HepG2 (cell line): ENCODE results near the gene ZNF584. TPM values are rescaled to one million over a fixed set of nuclear protein-coding genes. Genes with fewer than 3 reads are reported as not detected.

Experiments used
- DRAP1 ChIP-seq: IDR thresholded peaks from 2 replicates; pipeline ENCODE4 v1.6.1; 2016; ENCODE audit warnings: missing genetic modification reagents, missing compliant biosample characterization
- MAFF ChIP-seq: IDR thresholded peaks from 2 replicates; pipeline ENCODE4 v1.6.1; 2011; ENCODE audit warnings: low read depth, low read length, improper control_type of control experiment
- NR2C2 ChIP-seq: sonication (generic); formaldehyde crosslinking; IDR thresholded peaks from 2 replicates; pipeline ENCODE4 v1.4.0; 2020; ENCODE audit warnings: missing genetic modification reagents, mild to moderate bottlenecking, moderate library complexity, borderline replicate concordance
- ONECUT2 ChIP-seq: sonication (generic); formaldehyde crosslinking; IDR thresholded peaks from 2 replicates; pipeline ENCODE4 v1.4.0; 2020; ENCODE audit warnings: missing genetic modification reagents
- PHF8 ChIP-seq: sonication (generic); formaldehyde crosslinking; IDR thresholded peaks from 2 replicates; pipeline ENCODE4 v1.5.0; 2020; ENCODE audit warnings: missing genetic modification reagents
- SNAPC4 ChIP-seq: sonication (generic); formaldehyde crosslinking; IDR thresholded peaks from 2 replicates; pipeline ENCODE4 v1.4.0; 2020; ENCODE audit warnings: mild to moderate bottlenecking, missing genetic modification reagents
- TBX3 ChIP-seq: fragments of 450-650 bp; IDR thresholded peaks from 2 replicates; pipeline ENCODE4 v1.6.1; 2017; ENCODE audit warnings: antibody characterized with exemption, mild to moderate bottlenecking, inconsistent platforms, borderline replicate concordance
- ZHX1 ChIP-seq: sonication (generic); formaldehyde crosslinking; IDR thresholded peaks from 2 replicates; pipeline ENCODE4 v1.8.1; 2022; ENCODE audit warnings: low read depth, mild to moderate bottlenecking, missing genetic modification reagents
- ZNF33A ChIP-seq: sonication (generic); formaldehyde crosslinking; IDR thresholded peaks from 2 replicates; pipeline ENCODE4 v1.5.1; 2020; ENCODE audit warnings: missing genetic modification reagents, mild to moderate bottlenecking, moderate library complexity, borderline replicate concordance
- ZNF501 ChIP-seq: sonication (generic); formaldehyde crosslinking; IDR thresholded peaks from 2 replicates; pipeline ENCODE4 v1.5.1; 2020; ENCODE audit warnings: mild to moderate bottlenecking, moderate library complexity, missing genetic modification reagents
- ZNF703 ChIP-seq: sonication (generic); formaldehyde crosslinking; IDR thresholded peaks from 2 replicates; pipeline ENCODE4 v1.5.1; 2020; ENCODE audit warnings: missing genetic modification reagents, mild to moderate bottlenecking, moderate library complexity, borderline replicate concordance
- ZNF781 ChIP-seq: sonication (generic); formaldehyde crosslinking; IDR thresholded peaks from 2 replicates; pipeline ENCODE4 v1.5.1; 2020; ENCODE audit warnings: borderline replicate concordance, mild to moderate bottlenecking, missing genetic modification reagents; ENCODE audit errors: not compliant biosample characterization
- polyA plus RNA-seq, 8 experiments: library from polyadenylated mRNA; depleted of rRNA in 3 of 8; stranded (reverse) in 7 of 8; unstranded in 1 of 8; fragments of >200 nt; fragmentation: Illumina TruSeq in 4 of 8; extraction: Trizol in 4 of 8; gene quantifications; 2 replicates each; pipeline versions ENCODE4 v1.2.1 to v1.2.3, GENCODE V29; 2011 to 2016; ENCODE audit warnings: low read depth in 4 of 8, missing spikeins in 1 of 8, mixed read lengths in 1 of 8; ENCODE audit not compliant: insufficient read depth in 1 of 8
- total RNA-seq, 5 experiments: library from RNA; depleted of rRNA; stranded (reverse); fragments of >200 nt; fragmentation: Illumina TruSeq; extraction: Trizol; gene quantifications; 2 replicates each; pipeline ENCODE4 v1.2.3, GENCODE V29; 2016; ENCODE audit warnings: low read depth in 1 of 5
- TF ChIP-seq, protein P1 (sequence below): sonication (generic); formaldehyde crosslinking; IDR thresholded peaks from 2 replicates; pipeline ENCODE4 v1.5.1; 2020; ENCODE audit warnings: missing genetic modification reagents, mild to moderate bottlenecking, borderline replicate concordance
- TF ChIP-seq, protein P2 (sequence below): sonication (generic); formaldehyde crosslinking; IDR thresholded peaks from 2 replicates; pipeline ENCODE4 v1.4.0; 2020; ENCODE audit warnings: missing genetic modification reagents

Gene ZNF584
- total and polyA plus RNA-seq, 2 of the 13 experiments (the other 11 are each of a cell fraction or from before 2014, with no cell fraction given): 2.4 to 7.0 TPM

- no peak for TF ChIP-seq SNAPC4
- TF ChIP-seq ZHX1 (CRISPR knock-in tag): peak; percentile 82; the same call in 1 of the 2 replicates
- TF ChIP-seq NR2C2 (CRISPR knock-in tag): no peak; the same call in 1 of the 2 replicates
- TF ChIP-seq, protein P1, sequence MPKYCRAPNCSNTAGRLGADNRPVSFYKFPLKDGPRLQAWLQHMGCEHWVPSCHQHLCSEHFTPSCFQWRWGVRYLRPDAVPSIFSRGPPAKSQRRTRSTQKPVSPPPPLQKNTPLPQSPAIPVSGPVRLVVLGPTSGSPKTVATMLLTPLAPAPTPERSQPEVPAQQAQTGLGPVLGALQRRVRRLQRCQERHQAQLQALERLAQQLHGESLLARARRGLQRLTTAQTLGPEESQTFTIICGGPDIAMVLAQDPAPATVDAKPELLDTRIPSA (CRISPR knock-in tag): no peak
- TF ChIP-seq ONECUT2 (CRISPR knock-in tag): no peak
- peak; percentile 67 for TF ChIP-seq PHF8 (CRISPR knock-in tag)
- TF ChIP-seq MAFF: no peak
- TF ChIP-seq ZNF703 (CRISPR knock-in tag): no peak
- TF ChIP-seq ZNF781 (CRISPR knock-in tag): no peak
- TF ChIP-seq TBX3: no peak
- TF ChIP-seq, protein P2, sequence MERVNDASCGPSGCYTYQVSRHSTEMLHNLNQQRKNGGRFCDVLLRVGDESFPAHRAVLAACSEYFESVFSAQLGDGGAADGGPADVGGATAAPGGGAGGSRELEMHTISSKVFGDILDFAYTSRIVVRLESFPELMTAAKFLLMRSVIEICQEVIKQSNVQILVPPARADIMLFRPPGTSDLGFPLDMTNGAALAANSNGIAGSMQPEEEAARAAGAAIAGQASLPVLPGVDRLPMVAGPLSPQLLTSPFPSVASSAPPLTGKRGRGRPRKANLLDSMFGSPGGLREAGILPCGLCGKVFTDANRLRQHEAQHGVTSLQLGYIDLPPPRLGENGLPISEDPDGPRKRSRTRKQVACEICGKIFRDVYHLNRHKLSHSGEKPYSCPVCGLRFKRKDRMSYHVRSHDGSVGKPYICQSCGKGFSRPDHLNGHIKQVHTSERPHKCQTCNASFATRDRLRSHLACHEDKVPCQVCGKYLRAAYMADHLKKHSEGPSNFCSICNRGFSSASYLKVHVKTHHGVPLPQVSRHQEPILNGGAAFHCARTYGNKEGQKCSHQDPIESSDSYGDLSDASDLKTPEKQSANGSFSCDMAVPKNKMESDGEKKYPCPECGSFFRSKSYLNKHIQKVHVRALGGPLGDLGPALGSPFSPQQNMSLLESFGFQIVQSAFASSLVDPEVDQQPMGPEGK (CRISPR knock-in tag): peak; percentile 64; the same call in 1 of the 2 replicates
- peak; percentile 63 for TF ChIP-seq DRAP1
- peak; percentile 94 for TF ChIP-seq ZNF501 (CRISPR knock-in tag)
- no peak for TF ChIP-seq ZNF33A (CRISPR knock-in tag)
Measured at GRCh38 chr19:58400916-58401839, 7.3 kb upstream of the ZNF584 start (continued).
